HG03565 (cell line): ENCODE results near the gene MACROD2.
A peak's percentile ranks its signal among the peaks of the same experiment; 100 is the strongest.

ENCODE experiments used
- ATAC-seq: cut with Tn5 transposase; IDR thresholded peaks from one replicate; pipeline ENCODE4 v1.9.1; 2021; ENCODE audit warnings: mild to moderate bottlenecking, moderate library complexity; ENCODE audit not compliant: unreplicated experiment

The MACROD2 gene

DNA sequence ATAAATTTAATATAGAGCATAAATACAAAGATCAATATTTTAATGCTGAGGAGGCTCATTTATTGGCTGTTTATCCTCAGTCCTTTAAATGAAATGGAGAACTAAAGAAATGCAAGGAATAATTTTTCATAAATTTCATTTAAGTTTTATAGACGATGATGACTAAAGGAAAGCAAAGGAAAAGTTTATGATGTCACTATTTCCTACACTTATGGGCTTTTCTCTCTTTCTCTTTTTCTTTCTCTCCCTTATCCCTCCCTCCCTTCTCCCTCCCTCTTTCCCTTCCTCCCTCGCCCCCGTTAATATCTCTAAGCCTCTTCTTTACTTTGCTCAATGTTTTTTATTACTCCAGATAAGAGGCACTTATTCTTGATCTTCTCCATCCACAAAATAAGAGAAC is 1231.8 kb downstream of the MACROD2 start:
- no peak for ATAC-seq

DNA sequence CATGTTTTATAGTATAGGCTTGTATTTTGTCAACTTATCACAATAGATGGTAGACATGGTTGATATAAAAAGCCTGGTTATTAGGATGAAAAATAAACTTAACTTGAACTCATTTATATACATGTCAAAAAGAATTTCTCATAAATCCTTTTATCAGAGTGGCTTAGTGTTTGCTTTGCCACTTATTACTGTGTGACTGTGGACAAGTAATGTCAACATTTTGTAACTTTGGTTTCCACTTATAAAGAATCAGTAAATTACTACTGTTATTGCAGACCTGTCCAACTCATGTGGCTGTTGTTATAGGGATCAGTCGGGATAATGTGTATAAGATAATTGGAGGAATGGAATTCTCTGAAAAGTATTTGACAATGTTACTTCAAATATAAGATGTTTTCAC is 1236.9 kb downstream of the MACROD2 start:
- no peak for ATAC-seq

DNA sequence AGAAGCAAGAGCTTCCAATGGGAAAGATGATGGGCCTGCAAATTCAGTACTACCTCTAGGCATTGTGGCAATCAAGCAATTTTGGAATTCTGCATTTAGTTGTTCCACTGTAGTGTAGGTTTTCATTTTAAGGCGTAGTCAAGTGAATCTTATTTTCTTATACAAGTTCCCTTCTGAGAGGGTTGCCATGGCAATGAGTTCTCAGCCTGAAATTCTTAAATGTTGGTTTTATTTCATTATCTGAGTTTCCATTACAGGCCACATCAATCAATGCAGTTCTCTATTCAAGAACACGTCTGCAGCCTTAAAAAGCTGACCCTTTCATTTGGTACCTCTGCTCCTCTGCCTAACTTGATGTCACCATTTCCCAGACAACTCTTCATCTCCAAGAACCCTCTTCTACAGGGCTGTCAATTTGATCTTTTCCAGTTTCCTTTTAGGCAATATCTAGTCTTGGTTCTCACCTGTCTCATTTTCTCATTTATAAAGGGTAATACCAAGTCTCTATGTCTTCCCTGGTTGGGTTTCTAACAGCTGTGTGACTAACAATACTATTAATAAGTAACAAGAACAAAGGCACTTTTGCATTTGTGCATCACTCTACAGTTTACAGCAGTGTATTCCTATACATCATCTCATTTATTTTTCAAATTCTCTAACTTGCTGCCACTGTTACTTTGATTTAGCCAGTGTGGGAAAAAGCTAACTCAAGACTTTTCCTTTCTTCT is 1240.3 kb downstream of the MACROD2 start:
- ATAC-seq, result no peak

DNA sequence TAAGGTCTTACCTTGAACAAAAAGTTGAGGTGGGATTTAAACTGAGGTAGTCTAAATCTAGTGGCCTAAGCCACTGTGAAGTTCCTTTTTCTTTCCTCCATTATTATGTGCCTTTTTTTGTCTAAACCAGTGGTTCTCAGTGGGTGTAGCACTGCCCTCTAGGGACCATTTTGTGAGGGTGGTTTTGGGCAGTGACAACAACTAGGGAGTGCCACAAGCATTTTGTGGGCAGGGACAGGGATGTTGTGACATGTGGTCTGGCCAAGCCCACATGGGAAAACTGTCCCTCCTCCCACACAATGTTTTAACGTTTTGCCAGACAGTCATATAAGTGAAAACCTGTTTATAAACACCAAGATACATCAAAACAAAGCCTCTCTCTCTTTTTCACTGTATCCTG is 1241.5 kb downstream of the MACROD2 start:
- peak; percentile 75 for ATAC-seq

DNA sequence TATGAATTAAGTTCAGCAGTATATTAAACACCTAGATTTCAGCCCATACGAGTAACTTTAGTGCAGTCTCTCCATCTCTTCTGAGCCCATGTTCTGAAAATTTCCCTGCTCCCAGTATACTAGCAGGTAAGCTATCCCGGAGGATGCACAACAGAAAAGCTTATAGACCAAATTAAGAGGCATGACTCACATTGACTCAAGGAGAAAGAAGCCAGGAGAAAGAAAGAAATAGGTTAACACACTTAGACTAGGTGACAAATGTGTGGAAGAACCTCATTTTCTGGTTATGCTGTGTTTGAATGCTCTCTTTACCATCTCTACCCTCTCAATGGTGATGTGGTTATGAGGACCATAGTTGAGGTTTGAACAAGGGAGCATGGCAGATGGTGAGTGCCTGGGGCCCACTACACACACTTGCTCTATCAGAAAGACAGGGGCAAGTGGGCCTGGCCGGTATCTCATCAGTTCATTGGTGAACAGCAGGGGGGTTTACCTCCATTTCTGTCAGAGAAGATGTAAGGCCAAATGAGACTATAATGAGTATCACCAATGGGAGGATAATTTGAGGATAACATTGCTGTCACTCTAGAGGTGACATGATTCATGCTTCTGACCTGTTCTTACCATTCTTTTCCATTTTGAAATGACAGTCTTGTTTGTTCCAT is 1244.4 kb downstream of the MACROD2 start:
- ATAC-seq, result no peak

DNA sequence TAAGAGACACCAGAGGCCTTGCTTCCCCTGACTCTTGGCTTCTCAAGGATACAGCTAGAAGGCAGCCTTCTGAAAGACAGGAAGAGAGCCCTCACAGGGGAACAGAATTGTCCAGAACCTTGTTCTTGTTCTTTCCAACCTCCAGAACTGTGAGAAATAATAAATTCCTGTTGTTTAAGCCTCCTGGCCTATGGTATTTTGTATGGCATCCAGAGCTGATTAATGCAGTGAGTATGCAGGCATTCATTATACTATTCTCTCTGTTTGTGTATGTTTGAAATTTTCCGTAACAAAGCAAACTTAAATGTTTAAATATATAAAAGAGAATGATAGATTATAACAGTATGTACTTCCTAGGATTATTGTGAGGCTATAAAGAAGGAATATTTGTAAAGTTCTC is 1245.5 kb downstream of the MACROD2 start:
- ATAC-seq, result no peak

DNA sequence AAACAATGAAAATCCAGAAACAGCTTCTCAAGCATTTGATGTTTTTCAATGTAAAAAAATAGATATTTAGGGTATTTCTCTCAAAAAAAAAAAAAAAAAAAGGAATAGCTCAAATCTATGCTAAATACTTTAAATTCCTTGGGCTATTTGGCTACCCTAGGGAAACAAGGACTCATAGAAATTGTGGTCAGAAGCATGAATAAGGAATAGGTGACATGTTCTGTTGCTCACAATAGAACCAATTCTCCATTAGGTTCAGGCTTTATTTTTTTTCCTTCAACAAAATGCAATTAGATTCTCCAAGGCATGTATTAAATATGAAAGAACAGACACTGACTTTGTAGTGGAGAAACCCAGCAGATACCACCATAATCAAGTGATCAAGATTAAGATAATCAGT is 1246.4 kb downstream of the MACROD2 start:
- no peak for ATAC-seq

DNA sequence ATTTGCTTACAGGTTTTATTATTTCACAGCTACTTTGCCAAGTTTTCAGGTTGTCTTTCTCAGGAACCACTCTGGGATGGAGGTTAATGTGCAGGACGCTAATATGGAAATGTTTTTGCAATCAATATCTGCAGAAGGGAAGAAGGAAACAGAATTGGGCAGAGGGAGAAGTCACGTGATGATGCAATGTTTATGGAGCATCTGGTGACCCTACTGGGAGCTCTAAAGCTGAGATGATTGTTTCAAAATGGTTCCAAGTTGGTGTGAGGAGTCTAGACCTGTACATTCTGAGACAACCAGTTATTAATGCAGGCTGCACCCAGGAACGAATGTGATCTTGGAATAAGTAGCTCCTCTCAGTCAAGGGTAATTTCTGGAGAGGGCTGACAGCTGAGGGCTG is 1247.5 kb downstream of the MACROD2 start:
- ATAC-seq, result no peak

DNA sequence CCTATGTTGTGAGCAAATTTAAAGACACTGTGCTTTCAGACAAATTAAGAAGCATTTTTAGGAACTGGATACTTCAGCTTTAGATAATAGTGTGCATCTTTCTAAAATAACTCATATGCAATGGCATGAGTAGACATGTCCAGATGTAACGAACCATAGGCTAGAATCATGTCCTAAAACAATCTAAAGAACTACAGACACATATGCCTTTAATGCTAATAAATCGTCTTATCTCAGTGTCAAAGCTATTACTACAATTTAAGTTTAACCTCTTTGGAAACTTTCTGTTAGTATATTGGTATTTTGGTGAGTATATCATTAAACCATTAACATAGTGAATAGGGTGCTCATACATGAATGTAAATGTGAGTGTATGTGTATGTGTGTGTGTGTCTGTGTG is 1250.6 kb downstream of the MACROD2 start:
- ATAC-seq, result no peak

DNA sequence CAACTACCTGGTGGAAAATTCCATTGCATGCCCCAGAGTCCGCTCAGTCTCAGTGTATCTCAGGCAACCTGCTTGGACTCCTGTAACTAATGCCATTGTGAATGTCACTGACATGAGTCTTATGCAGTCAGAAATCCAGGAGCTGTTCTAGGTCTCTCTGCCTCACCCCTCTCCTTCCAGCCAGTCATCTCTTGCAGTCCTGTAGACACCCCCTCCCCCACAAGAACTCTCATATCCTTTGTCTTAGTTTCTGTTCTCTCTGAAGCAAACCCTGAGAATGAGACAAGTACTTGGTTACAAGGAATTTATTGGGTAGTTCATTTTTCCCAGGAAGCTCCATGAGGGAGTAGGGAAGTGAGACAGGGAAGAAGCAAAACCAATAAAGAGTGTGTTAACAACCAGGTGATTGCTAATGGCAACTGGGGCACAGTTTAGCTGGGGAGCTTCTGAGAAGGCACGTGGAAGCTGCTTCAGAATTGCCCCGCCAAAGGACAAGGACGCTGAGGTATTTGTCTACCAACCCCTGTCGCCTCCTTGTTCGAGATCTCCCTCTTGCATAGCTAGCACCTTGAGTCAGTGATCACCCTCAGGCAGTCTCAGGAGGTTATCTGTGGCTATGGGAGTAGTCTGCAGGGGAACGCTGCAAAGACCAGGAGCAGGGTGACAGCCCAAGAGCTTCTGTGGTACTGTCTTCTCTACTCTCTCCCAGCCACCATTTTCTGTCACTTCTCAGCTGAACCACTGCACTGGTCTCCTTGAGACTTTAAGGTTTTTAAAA is 1253.5 kb downstream of the MACROD2 start:
- ATAC-seq, result no peak

DNA sequence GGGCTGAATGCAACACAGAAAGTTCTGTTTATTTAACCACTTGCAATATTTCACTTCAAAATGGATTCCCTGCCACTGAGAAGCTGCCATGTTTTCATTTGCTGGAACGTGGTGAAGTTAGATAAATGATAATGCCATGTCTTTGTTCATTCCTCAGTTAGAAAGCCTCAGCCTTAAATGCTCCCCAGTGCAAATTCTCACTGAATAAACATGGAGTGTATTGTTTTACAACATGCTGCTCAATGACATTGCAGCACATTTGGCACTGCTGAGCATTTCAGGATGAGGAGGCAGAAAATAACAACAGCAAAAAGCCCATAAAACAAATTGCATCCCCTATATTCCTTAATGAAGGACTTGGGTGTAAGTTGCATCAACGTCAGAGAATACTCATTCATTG is 1255.9 kb downstream of the MACROD2 start:
- no peak for ATAC-seq

DNA sequence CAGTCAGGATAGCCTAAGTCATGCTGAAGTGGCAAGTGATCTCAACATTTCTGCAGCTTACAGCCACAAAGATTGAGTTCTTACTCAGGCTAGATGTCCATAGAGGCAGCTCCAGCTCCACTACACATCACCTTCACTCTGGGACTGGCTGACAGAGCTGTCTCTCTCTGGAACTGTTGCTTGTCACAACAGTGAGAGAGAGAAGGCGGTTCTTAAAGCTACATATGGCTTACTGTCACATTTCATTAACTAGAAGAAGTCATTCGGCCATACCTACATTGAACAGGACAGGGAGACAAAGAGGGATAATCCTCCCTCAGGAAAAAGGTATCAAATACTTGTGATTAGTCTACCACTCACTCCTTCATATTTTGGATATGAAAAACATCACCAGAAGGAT is 1257.0 kb downstream of the MACROD2 start:
- no peak for ATAC-seq

DNA sequence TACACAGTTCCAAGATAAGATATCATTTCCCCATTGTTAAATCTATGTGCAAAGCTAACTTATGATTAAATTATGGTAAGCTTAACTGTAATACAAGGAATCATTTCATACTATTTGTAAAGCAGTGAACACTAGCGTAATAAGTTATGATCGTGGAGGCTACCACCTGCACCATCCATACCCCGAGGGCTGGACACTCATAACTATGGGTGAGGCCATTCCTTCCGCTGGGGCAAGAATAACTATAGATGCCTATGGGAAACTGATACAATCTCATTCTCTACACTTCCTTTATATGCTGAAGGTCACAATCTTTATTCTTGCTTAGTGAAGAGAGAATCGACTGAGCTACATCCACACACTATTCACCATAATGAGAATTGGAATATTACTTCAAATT is 1258.1 kb downstream of the MACROD2 start:
- no peak for ATAC-seq

DNA sequence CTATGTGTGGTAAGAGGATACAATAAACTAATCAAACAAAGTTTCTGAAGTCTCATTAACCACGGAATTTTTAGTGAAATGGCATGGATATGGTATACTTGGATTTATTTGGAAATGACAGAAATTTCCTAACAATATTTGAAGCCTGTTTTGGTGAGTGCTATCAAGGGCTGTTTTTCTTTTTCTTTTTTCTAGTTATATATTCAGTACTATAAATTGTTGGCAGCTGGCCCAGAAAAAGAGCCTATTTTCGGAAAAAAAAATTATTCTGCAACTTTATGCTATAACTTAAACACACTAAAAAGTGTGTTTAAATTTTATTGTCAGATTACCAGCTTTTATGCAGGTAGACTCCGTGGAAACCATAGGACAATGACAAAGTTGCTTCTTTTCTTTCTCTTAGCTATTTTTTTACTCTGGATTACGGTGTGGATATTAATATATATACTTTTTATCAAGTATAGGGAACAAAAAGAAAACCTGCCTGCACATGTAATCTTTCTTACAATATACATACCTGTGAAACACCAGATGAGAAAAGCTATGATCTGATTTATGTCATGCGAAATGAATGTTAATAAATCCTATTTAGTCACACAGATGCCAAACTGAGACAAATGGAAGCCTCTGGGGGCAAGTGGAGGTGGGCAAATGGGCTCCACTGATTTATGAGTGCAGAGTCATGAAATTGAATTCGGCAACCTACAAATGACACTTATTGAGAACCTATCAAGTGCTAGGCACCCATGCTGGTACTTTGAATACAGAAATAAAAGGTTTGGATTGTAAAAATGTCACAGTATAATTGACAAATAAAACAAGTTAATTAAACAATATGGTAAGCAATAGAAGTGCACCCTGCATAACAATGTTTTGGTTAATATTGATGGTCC is 1261.6 kb downstream of the MACROD2 start:
- no peak for ATAC-seq

DNA sequence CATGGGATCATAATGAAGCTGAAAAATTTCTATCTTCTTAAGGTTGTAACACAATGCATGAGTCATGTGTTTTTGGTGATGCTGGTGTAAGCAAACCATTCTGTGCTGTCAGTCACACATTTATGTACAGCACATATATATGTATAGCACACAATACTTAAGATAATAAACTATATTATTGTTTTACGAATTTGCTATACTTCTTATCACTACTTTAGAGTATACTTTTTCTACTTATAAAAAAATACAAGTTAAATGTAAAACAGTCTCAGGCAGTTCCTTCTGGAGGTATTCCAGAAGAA is 1262.2 kb downstream of the MACROD2 start:
- no peak for ATAC-seq

DNA sequence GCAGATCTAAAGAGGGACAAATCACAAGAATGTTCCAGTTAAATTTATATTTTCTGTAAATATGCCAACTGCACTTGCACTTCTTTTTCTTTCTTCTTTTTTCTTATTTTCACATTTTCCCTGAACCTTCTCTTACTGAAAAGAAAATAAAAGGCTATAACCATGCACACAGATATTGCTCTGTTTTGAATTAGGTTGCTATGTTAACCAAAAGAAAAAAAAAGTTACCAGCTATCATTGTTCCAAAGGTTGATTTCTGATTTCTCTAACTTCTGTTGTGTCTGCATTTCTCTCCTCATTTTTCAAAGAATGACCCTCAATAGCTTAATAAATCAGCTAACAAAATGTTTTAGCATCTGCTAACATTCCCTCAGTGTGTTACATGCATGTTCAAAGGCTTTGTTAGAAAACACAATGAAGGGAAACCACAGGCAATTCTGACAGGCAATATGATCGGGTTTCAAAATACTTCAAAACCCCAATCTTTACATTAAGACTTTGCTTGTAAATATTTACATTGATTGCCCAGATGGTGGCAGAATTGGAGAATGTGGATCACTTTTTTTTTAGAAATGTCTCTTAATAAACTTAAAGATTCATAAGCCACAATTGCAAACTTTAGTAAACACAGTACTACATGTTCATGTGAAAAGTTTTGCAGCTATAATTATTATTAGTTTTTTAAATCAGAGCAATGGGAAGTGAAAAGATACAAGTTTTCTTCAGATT is 1270.4 kb downstream of the MACROD2 start:
- ATAC-seq, result no peak

DNA sequence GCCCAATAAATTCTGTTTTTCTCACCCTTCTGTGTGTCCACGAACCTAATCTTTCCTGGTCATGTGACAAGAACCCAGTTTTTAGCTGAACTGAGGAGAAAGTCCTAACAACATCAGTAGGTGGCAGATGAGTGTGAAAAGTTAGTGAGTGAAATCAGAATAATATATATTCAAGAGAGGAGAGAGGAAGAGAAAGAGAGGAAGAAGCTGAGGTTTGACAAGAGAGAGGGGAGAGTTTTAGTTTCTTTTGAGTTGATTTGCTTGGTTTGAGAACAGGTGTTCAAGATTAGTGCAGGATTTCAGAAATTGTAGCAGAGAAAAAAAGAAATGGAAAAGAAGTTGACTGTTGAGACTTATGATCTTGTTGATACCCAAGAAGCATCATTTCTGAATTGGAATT is 1272.6 kb downstream of the MACROD2 start:
- ATAC-seq, result no peak

DNA sequence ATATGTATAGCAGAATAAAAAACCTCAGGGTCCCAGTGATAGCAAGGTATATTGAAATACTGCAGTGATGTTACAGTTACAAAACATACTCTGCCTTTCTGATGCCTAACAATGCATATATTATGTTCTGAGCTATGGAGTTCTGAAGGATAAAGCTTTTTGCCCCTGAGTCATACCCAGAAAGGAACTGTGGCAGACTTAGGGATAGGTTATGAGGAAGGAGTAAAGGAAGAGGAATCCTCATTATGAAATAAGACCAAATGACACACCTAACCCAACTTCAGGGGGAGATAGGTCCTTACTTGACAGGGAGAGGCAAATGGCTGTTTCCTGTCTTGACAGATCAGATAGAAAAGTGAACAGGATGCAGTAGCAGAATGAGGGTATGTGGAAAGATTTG is 1282.7 kb downstream of the MACROD2 start:
- no peak for ATAC-seq

DNA sequence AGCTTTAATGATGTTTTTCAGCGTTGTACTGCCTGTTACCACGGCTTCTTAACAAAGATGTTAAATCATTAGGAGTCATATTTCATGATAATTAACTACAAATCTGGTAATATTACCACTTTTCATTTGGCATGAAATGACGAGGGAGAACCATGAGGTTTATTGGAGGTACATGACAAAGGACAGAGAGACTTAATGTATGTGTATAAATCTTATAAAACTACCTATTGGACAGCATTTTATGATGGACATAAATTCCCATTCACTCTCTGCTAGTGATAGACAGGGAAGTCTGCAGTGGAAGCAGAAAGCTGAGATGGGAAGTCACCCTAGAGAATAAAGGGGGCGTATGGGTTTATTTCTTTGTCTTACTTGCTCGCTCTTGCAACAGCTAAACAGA is 1292.0 kb downstream of the MACROD2 start:
- no peak for ATAC-seq

DNA sequence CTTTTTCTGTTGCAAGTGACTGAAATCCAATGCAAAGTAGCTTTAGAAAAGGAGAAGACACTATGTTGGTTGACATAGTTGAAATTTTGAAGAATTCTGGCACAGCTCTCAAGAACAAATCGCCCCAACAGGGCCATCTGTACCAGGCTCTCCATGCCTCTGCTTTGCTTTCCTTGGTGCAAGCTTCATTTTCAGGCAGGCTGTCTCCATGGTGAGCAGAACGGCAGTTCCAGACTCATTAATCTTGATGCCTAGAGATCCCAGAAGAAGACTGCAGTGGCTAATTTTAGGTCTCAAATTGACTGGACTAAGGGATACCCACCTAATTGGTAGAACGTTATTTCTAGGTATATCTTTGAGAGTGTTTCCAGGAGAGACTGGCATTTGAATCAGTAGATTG is 1292.8 kb downstream of the MACROD2 start:
- ATAC-seq, result no peak

DNA sequence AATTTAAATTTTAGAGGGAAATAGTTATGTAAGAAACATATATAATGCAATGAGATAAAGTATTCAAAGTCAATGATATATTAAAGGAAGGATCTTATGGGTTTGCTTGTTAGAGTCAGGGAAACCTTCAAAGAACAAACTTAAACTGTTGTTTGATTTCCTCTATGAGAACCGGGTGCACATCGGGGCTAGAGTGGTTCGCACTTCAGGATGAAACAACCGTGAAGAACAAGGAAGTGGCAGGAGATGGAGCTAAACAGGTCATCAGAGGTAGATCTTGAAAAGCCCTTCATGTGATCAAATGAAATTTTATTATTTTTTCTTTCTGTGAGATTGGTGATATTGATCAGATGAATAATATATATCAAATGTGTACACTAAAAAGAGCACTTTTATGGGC is 1294.0 kb downstream of the MACROD2 start:
- ATAC-seq, result no peak
